ENCODE results near the gene OGDH.

The OGDH gene

GRCh38 chr7:44650242-44650641 lies 43.8 kb downstream of the OGDH start:
- Mint-ChIP-seq H3K27ac (peak overlapping the region; percentile 80), H3K9me3 (no peaks in the 10 kb centered on the region), H3K4me1 (peaks cover 16% of the 10 kb centered on the region), H3K4me3 (no peak overlapping the region), H3K36me3 (ENCODE audit: low read depth) (peaks cover 24% of the 10 kb centered on the region), H3K27me3 (ENCODE audit: low read depth, poor library complexity) (peaks cover 3% of the 10 kb centered on the region)
- no peak for DNase-seq
- no peak for TF ChIP-seq CTCF (IDR thresholded peaks at IDR 0.05)

GRCh38 chr7:44650772-44651171 lies 44.3 kb downstream of the OGDH start:
- Mint-ChIP-seq H3K36me3 (ENCODE audit: low read depth) (peaks cover 25% of the 10 kb centered on the region), H3K4me3 (no peak overlapping the region), H3K27ac (peak overlapping the region; percentile 80), H3K27me3 (ENCODE audit: low read depth, poor library complexity) (peaks cover 3% of the 10 kb centered on the region), H3K4me1 (peaks cover 16% of the 10 kb centered on the region), H3K9me3 (no peaks in the 10 kb centered on the region)
- no peak for TF ChIP-seq CTCF (IDR thresholded peaks at IDR 0.05)
- DNase-seq: no peak

GRCh38 chr7:44652535-44652934 lies 46.1 kb downstream of the OGDH start:
- TF ChIP-seq CTCF (IDR thresholded peaks at IDR 0.05): no peak
- H3K27ac Mint-ChIP-seq: no peak overlapping the region
- H3K4me1 Mint-ChIP-seq: peaks cover 10% of the 10 kb centered on the region
- H3K36me3 Mint-ChIP-seq (ENCODE audit: low read depth): peaks cover 39% of the 10 kb centered on the region
- no peak for DNase-seq
- H3K4me3 Mint-ChIP-seq: no peak overlapping the region
- H3K9me3 Mint-ChIP-seq: peaks cover 3% of the 10 kb centered on the region
- peaks cover 3% of the 10 kb centered on the region for H3K27me3 Mint-ChIP-seq (ENCODE audit: low read depth, poor library complexity)

GRCh38 chr7:44654255-44654796 lies 47.9 kb downstream of the OGDH start:
- Mint-ChIP-seq H3K27ac (no peak overlapping the region), H3K36me3 (ENCODE audit: low read depth) (peaks cover 56% of the 10 kb centered on the region), H3K9me3 (peaks cover 19% of the 10 kb centered on the region), H3K4me1 (no peaks in the 10 kb centered on the region), H3K4me3 (no peak overlapping the region), H3K27me3 (ENCODE audit: low read depth, poor library complexity) (peaks cover 3% of the 10 kb centered on the region)
- no peak for DNase-seq
- TF ChIP-seq CTCF (IDR thresholded peaks at IDR 0.05): no peak

GRCh38 chr7:44655341-44655740 lies 48.9 kb downstream of the OGDH start:
- no peaks in the 10 kb centered on the region for H3K4me1 Mint-ChIP-seq

More at GRCh38 chr7:44655341-44655740, 48.9 kb downstream of the OGDH start:
- Mint-ChIP-seq H3K27ac (peak overlapping the region; percentile 19), H3K4me3 (no peak overlapping the region), H3K27me3 (ENCODE audit: low read depth, poor library complexity) (peaks cover 3% of the 10 kb centered on the region), H3K9me3 (peaks cover 29% of the 10 kb centered on the region), H3K36me3 (ENCODE audit: low read depth) (peaks cover 64% of the 10 kb centered on the region)
- TF ChIP-seq CTCF (IDR thresholded peaks at IDR 0.05): no peak
- no peak for DNase-seq

All from nephron progenitor cell (in vitro differentiated cells).